HepG2 (cell line): ENCODE measurements around the gene C18orf63. TPM values are rescaled to one million over a fixed set of nuclear protein-coding genes. Genes with fewer than 3 reads are reported as not detected.
A peak's percentile ranks its signal among the peaks of the same experiment; 100 is the strongest.

Source experiments
- AKAP8 ChIP-seq: sonication (generic); formaldehyde crosslinking; IDR thresholded peaks from 2 replicates; pipeline ENCODE4 v1.5.1; 2020; ENCODE audit warnings: mild to moderate bottlenecking, missing genetic modification reagents
- ASH2L ChIP-seq: fragments of 300-600, 200-600 bp; sonication (generic); IDR thresholded peaks from 2 replicates; pipeline ENCODE4 v1.7.0; 2017; ENCODE audit warnings: low read depth, mild to moderate bottlenecking, moderate library complexity, mixed read lengths, low read length; ENCODE audit not compliant: insufficient read length
- CENPT ChIP-seq: sonication (generic); formaldehyde crosslinking; IDR thresholded peaks from 2 replicates; pipeline ENCODE4 v1.8.0; 2022; ENCODE audit warnings: low read depth, mild to moderate bottlenecking, moderate library complexity, missing genetic modification reagents
- HCFC1 ChIP-seq: fragments of 150-350 bp; IDR thresholded peaks from 2 replicates; pipeline ENCODE4 v1.6.1; 2014; ENCODE audit warnings: low read depth, low read length
- HNRNPK ChIP-seq: fragments of 200-400 bp; formaldehyde crosslinking; IDR thresholded peaks from 2 replicates; pipeline ENCODE4 v1.6.1; 2018; ENCODE audit warnings: low read length, low read depth, moderate library complexity, mild to moderate bottlenecking; ENCODE audit not compliant: poor library complexity, severe bottlenecking
- HOXA5 ChIP-seq: sonication (generic); formaldehyde crosslinking; IDR thresholded peaks from 2 replicates; pipeline ENCODE4 v1.4.0; 2020; ENCODE audit warnings: missing genetic modification reagents
- MAF1 ChIP-seq: sonication (generic); formaldehyde crosslinking; IDR thresholded peaks from 2 replicates; pipeline ENCODE4 v1.5.0; 2020; ENCODE audit warnings: missing genetic modification reagents, borderline replicate concordance
- MAFG ChIP-seq: sonication (generic); formaldehyde crosslinking; IDR thresholded peaks from 2 replicates; pipeline ENCODE4 v1.5.1; 2020; ENCODE audit warnings: mild to moderate bottlenecking, missing genetic modification reagents
- NFIB ChIP-seq: sonication (generic); formaldehyde crosslinking; IDR thresholded peaks from 2 replicates; pipeline ENCODE4 v1.9.0; 2021; ENCODE audit warnings: missing genetic modification reagents, mild to moderate bottlenecking, borderline replicate concordance
- POGK ChIP-seq: sonication (generic); formaldehyde crosslinking; conservative IDR thresholded peaks from 2 replicates; pipeline ENCODE4 v1.8.0; 2022; ENCODE audit warnings: mild to moderate bottlenecking, moderate library complexity, missing genetic modification reagents
- ZBTB20 ChIP-seq: sonication (generic); formaldehyde crosslinking; IDR thresholded peaks from 2 replicates; pipeline ENCODE4 v1.8.1; 2023; ENCODE audit warnings: missing genetic modification reagents, low read depth, mild to moderate bottlenecking, borderline replicate concordance
- ZBTB3 ChIP-seq: sonication (generic); formaldehyde crosslinking; IDR thresholded peaks from 2 replicates; pipeline ENCODE4 v1.4.0; 2020; ENCODE audit warnings: low read depth, mild to moderate bottlenecking, moderate library complexity, missing genetic modification reagents, borderline replicate concordance
- ZBTB46 ChIP-seq: sonication (generic); formaldehyde crosslinking; IDR thresholded peaks from 2 replicates; pipeline ENCODE4 v1.4.0; 2020; ENCODE audit warnings: mild to moderate bottlenecking, missing genetic modification reagents, borderline replicate concordance
- ZFP36L2 ChIP-seq: sonication (generic); formaldehyde crosslinking; IDR thresholded peaks from 2 replicates; pipeline ENCODE4 v1.4.0; 2020; ENCODE audit warnings: missing genetic modification reagents
- ZHX1 ChIP-seq: sonication (generic); formaldehyde crosslinking; IDR thresholded peaks from 2 replicates; pipeline ENCODE4 v1.8.1; 2022; ENCODE audit warnings: low read depth, mild to moderate bottlenecking, missing genetic modification reagents
- ZNF263 ChIP-seq: sonication (generic); formaldehyde crosslinking; IDR thresholded peaks from 2 replicates; pipeline ENCODE4 v1.4.0; 2020; ENCODE audit warnings: missing genetic modification reagents
- ZNF343 ChIP-seq: sonication (generic); formaldehyde crosslinking; IDR thresholded peaks from 2 replicates; pipeline ENCODE4 v1.4.0; 2020; ENCODE audit warnings: mild to moderate bottlenecking, missing genetic modification reagents
- ZNF572 ChIP-seq: sonication (generic); formaldehyde crosslinking; IDR thresholded peaks from 2 replicates; pipeline ENCODE4 v1.5.1; 2020; ENCODE audit warnings: mild to moderate bottlenecking, missing genetic modification reagents
- ZNF580 ChIP-seq: IDR thresholded peaks from 2 replicates; pipeline ENCODE4 v1.6.1; 2016; ENCODE audit warnings: low read depth, borderline replicate concordance
- ZNF639 ChIP-seq: conservative IDR thresholded peaks from 2 replicates; pipeline ENCODE4 v1.6.1; 2018; ENCODE audit warnings: missing genetic modification reagents
- ZSCAN22 ChIP-seq: sonication (generic); formaldehyde crosslinking; IDR thresholded peaks from 2 replicates; pipeline ENCODE4 v1.4.0; 2020; ENCODE audit warnings: mild to moderate bottlenecking, missing genetic modification reagents
- polyA plus RNA-seq, 8 experiments: library from polyadenylated mRNA; depleted of rRNA in 3 of 8; stranded (reverse) in 7 of 8; unstranded in 1 of 8; fragments of >200 nt; fragmentation: Illumina TruSeq in 4 of 8; extraction: Trizol in 4 of 8; gene quantifications; 2 replicates each; pipeline versions ENCODE4 v1.2.1 to v1.2.3, GENCODE V29; 2011 to 2016; ENCODE audit warnings: low read depth in 4 of 8, missing spikeins in 1 of 8, mixed read lengths in 1 of 8; ENCODE audit not compliant: insufficient read depth in 1 of 8
- total RNA-seq, 5 experiments: library from RNA; depleted of rRNA; stranded (reverse); fragments of >200 nt; fragmentation: Illumina TruSeq; extraction: Trizol; gene quantifications; 2 replicates each; pipeline ENCODE4 v1.2.3, GENCODE V29; 2016; ENCODE audit warnings: low read depth in 1 of 5

The C18orf63 gene
- total and polyA plus RNA-seq, 2 of the 13 experiments (the other 11 are each of a cell fraction or from before 2014, with no cell fraction given): 0.01 TPM; not detected in 1

- TF ChIP-seq POGK (CRISPR knock-in tag): no peak
- TF ChIP-seq ZNF572 (CRISPR knock-in tag): no peak
- TF ChIP-seq HNRNPK: no peak
- TF ChIP-seq ZBTB46 (CRISPR knock-in tag): no peak
- no peak for TF ChIP-seq MAFG (CRISPR knock-in tag)
- no peak for TF ChIP-seq ZHX1 (CRISPR knock-in tag)
- TF ChIP-seq ZNF263 (CRISPR knock-in tag): 0 out of 2 replicates have a peak, but pooled peaks have one; percentile 34
- no peak for TF ChIP-seq AKAP8
- TF ChIP-seq ZNF343 (CRISPR knock-in tag): no peak
- TF ChIP-seq ZBTB20 (CRISPR knock-in tag): peak; percentile 15; the same call in 1 of the 2 replicates
- TF ChIP-seq ZNF639 (CRISPR knock-in tag): no peak; the same call in none of the 2 replicates
- no peak for TF ChIP-seq MAF1 (CRISPR knock-in tag)
- no peak for TF ChIP-seq CENPT (CRISPR knock-in tag)
- no peak for TF ChIP-seq ZSCAN22 (CRISPR knock-in tag)
- no peak; the same call in none of the 2 replicates for TF ChIP-seq HOXA5 (CRISPR knock-in tag)
- TF ChIP-seq ZNF580 (CRISPR knock-in tag): no peak
- peak; percentile 88 for TF ChIP-seq ASH2L
- no peak for TF ChIP-seq ZFP36L2 (CRISPR knock-in tag)
- TF ChIP-seq NFIB (CRISPR knock-in tag): no peak
- no peak for TF ChIP-seq ZBTB3 (CRISPR knock-in tag)
- TF ChIP-seq HCFC1: no peak
Observed at GRCh38 chr18:74291771-74292540, 23.7 kb upstream of the C18orf63 start, which contains the start of gene CYB5A (continued).
